ENCODE data around the gene SYTL1. TPM values are rescaled to one million over a fixed set of nuclear protein-coding genes. Genes with fewer than 3 reads are reported as not detected.
A peak's percentile ranks its signal among the peaks of the same experiment; 100 is the strongest.

The SYTL1 gene
- total RNA-seq, 1 donor from 2014 or later, result 56.2 TPM

DNA sequence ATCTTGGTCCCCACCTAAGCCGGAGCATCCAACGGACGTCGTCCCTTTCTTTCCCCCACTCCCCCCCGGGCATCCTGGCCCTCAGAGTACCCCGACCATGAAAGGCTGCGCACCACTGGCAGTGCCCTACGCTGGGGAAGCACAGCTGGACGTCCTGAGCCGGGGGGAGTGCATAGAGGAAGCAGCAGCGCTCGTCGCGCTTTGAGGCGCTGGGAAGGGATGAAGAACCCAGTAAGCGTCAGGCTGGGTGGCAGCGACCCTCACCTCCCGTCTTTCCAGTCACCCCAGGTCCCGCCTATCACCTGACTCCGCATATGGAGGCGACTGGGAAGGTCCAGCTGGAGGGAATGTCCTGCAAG, 19.2 kb downstream of the SYTL1 start:
- H3K4me3 ChIP-seq, result no peak overlapping the region
- no peaks in the 10 kb centered on the region for H3K9me3 ChIP-seq
- H3K36me3 ChIP-seq, result peaks cover 0 to 77% of the 10 kb centered on the region in 2 donors
- no peaks in the 10 kb centered on the region for H3K27me3 ChIP-seq
- no peak for DNase-seq (ENCODE audit: extremely low spot score in 2 of 2)
- intact Hi-C loops (cut with DNase I), result no loop called here
- H3K4me1 ChIP-seq, result peaks cover 35% of the 10 kb centered on the region
- TF ChIP-seq POLR2AphosphoS5 (IDR thresholded peaks at IDR 0.05; ENCODE audit: insufficient read depth in 1 of 2, low read depth in 1 of 2) (no peak), POLR2A (IDR thresholded peaks at IDR 0.05) (no peak)
- TF ChIP-seq, protein P1, sequence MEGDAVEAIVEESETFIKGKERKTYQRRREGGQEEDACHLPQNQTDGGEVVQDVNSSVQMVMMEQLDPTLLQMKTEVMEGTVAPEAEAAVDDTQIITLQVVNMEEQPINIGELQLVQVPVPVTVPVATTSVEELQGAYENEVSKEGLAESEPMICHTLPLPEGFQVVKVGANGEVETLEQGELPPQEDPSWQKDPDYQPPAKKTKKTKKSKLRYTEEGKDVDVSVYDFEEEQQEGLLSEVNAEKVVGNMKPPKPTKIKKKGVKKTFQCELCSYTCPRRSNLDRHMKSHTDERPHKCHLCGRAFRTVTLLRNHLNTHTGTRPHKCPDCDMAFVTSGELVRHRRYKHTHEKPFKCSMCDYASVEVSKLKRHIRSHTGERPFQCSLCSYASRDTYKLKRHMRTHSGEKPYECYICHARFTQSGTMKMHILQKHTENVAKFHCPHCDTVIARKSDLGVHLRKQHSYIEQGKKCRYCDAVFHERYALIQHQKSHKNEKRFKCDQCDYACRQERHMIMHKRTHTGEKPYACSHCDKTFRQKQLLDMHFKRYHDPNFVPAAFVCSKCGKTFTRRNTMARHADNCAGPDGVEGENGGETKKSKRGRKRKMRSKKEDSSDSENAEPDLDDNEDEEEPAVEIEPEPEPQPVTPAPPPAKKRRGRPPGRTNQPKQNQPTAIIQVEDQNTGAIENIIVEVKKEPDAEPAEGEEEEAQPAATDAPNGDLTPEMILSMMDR (IDR thresholded peaks at IDR 0.05), result no peak
- no peak overlapping the region for H3K27ac ChIP-seq

- Histone ChIP-seq H3K4me3 (no peak overlapping the region), H3K9me3 (no peaks in the 10 kb centered on the region), H3K4me1 (peaks cover 35% of the 10 kb centered on the region), H3K27me3 (no peaks in the 10 kb centered on the region), H3K27ac (no peak overlapping the region), H3K36me3 (peaks cover 0 to 72% of the 10 kb centered on the region in 2 donors)
- intact Hi-C loops (cut with DNase I), result no loop called here
- no peak for DNase-seq (ENCODE audit: extremely low spot score in 2 of 2)
- TF ChIP-seq POLR2A (IDR thresholded peaks at IDR 0.05) (no peak), POLR2AphosphoS5 (IDR thresholded peaks at IDR 0.05; ENCODE audit: insufficient read depth in 1 of 2, low read depth in 1 of 2) (no peak)
- TF ChIP-seq, protein P1 (IDR thresholded peaks at IDR 0.05), result no peak
These were observed 19.7 kb downstream of the SYTL1 start for GRCh38 chr1:27361553-27361952.

- no peak for DNase-seq (ENCODE audit: extremely low spot score in 2 of 2)
- intact Hi-C loops (cut with DNase I), result no loop called here
- H3K9me3 ChIP-seq, result no peaks in the 10 kb centered on the region
- peaks cover 44% of the 10 kb centered on the region for H3K4me1 ChIP-seq
- H3K4me3 ChIP-seq, result no peak overlapping the region
- H3K36me3 ChIP-seq, result peaks cover 0 to 53% of the 10 kb centered on the region in 2 donors
- no peaks in the 10 kb centered on the region for H3K27me3 ChIP-seq
- TF ChIP-seq POLR2A (IDR thresholded peaks at IDR 0.05), result no peak
- TF ChIP-seq, protein P1 (IDR thresholded peaks at IDR 0.05), result no peak
- TF ChIP-seq POLR2AphosphoS5 (IDR thresholded peaks at IDR 0.05; ENCODE audit: insufficient read depth in 1 of 2, low read depth in 1 of 2), result no peak
- peak overlapping the region; percentile 99 for H3K27ac ChIP-seq
These were observed 22.2 kb downstream of the SYTL1 start for GRCh38 chr1:27363766-27364695.

DNA sequence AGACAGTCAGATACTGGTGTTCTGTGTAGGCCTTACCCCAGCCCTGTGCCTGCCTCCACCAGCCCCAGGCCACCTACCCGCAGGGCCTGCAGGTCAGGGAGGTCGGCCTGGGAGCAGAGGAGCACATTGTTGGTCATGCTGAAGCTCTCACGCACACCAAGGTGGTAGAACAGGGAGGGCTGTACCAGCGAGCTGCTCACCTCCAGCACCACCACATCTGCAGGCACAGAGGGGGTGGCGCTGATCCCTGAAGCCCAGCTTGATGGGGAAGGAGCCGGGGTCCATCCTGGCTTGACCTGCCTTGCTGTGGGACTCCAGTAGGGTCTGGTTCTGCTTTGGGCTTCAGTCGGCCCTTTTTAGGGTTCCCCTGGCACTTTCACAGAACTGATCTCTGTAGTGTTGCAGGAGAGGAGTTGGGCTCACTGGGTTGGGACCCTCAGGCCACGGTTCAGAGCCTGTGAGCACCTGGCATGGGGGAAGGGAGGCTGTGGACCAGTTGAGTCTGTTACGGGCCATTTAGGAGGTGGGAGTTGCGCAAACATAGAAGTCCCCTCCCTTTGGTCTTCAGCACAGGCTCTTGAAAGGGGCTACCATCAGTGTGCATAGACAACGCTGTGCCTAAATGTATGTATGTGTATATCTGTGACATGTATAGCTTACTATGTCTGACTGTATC, 23.0 kb downstream of the SYTL1 start:
- peaks cover 0 to 45% of the 10 kb centered on the region in 2 donors for H3K36me3 ChIP-seq
- intact Hi-C loops (cut with DNase I), result no loop called here
- H3K4me3 ChIP-seq, result peak overlapping the region; percentile 75 to 97

More for the DNA sequence above, 23.0 kb downstream of the SYTL1 start:
- Histone ChIP-seq H3K27me3 (no peaks in the 10 kb centered on the region), H3K27ac (peak overlapping the region; percentile 99), H3K9me3 (no peaks in the 10 kb centered on the region), H3K4me1 (peaks cover 51% of the 10 kb centered on the region)
- TF ChIP-seq POLR2AphosphoS5 (IDR thresholded peaks at IDR 0.05; ENCODE audit: insufficient read depth in 1 of 2, low read depth in 1 of 2), result no peak
- TF ChIP-seq, protein P1 (IDR thresholded peaks at IDR 0.05), result no peak
- TF ChIP-seq POLR2A (IDR thresholded peaks at IDR 0.05), result no peak
- no peak for DNase-seq (ENCODE audit: extremely low spot score in 2 of 2)
